BJ (cell line): Measurements from ENCODE around the gene KIAA1671. TPM values are rescaled to one million over a fixed set of nuclear protein-coding genes. Genes with fewer than 3 reads are reported as not detected.

Experiments
- CTCF ChIA-PET: fragments of 350-600 bp; formaldehyde crosslinking; extraction: SDS; loops from one replicate; lab custom pipeline; 2021; ENCODE audit warnings: antibody characterized with exemption, inconsistent platforms; lab: Yijun Ruan, JAX
- POLR2A ChIA-PET: fragments of 300-600 bp; sonication (Branson Sonifier 250); formaldehyde crosslinking; extraction: SDS; loops from one replicate; lab custom pipeline; 2021; ENCODE audit warnings: antibody characterized with exemption; lab: Charles Lee
- DNase-seq: peaks from one replicate; pipeline ENCODE4 v3.0.0-alpha.2; 2011; ENCODE audit warnings: low read depth
- H3K27me3 ChIP-seq: 2 replicates; pipeline ENCODE4 v1.6.0; 2011; ENCODE audit warnings: low read length; ENCODE audit not compliant: control insufficient read depth, insufficient read depth
- H3K36me3 ChIP-seq: 2 replicates; pipeline ENCODE4 v1.5.1; 2011; ENCODE audit warnings: low read length; ENCODE audit not compliant: control insufficient read depth, insufficient read depth
- H3K4me3 ChIP-seq: 2 replicates; pipeline ENCODE4 v1.5.1; 2011; ENCODE audit warnings: low read depth, mild to moderate bottlenecking, control low read depth, low read length
- CTCF ChIP-seq: IDR thresholded peaks from 2 replicates; pipeline ENCODE4 v1.5.1; 2011; ENCODE audit warnings: low read depth, mild to moderate bottlenecking, control low read depth, inconsistent platforms, low read length, moderate library complexity; ENCODE audit not compliant: insufficient read depth
- polyA plus RNA-seq: library from polyadenylated mRNA; depleted of rRNA; stranded (reverse); fragments of >200 nt; gene quantifications from 2 replicates; pipeline ENCODE4 v1.2.3, GENCODE V29; 2011

The KIAA1671 gene
- polyA plus RNA-seq, 1 experiment, result 0.11 TPM

GRCh38 chr22:25205847-25206246 is 253.3 kb downstream of the KIAA1671 start:
- H3K4me3 ChIP-seq, result no peak overlapping the region
- ChIA-PET POLR2A (no interaction called here), CTCF (no interaction called here)
- no peaks in the 10 kb centered on the region; the same call in 1 of the 2 replicates for H3K27me3 ChIP-seq
- no peaks in the 10 kb centered on the region for H3K36me3 ChIP-seq
- TF ChIP-seq CTCF, result no peak
- DNase-seq, result no peak

GRCh38 chr22:25206998-25207397 is 254.5 kb downstream of the KIAA1671 start:
- TF ChIP-seq CTCF, result no peak
- no peaks in the 10 kb centered on the region for H3K36me3 ChIP-seq
- POLR2A ChIA-PET, result no interaction called here
- CTCF ChIA-PET, result no interaction called here
- no peak for DNase-seq
- H3K27me3 ChIP-seq, result no peaks in the 10 kb centered on the region; the same call in 1 of the 2 replicates
- no peak overlapping the region for H3K4me3 ChIP-seq

GRCh38 chr22:25207553-25208157 is 255.1 kb downstream of the KIAA1671 start:
- Histone ChIP-seq H3K27me3 (no peaks in the 10 kb centered on the region; the same call in 1 of the 2 replicates), H3K4me3 (no peak overlapping the region), H3K36me3 (no peaks in the 10 kb centered on the region)
- CTCF ChIA-PET, result no interaction called here
- no peak for TF ChIP-seq CTCF
- DNase-seq, result no peak
- POLR2A ChIA-PET, result no interaction called here

GRCh38 chr22:25208328-25208727 is 255.8 kb downstream of the KIAA1671 start:
- Histone ChIP-seq H3K27me3 (no peaks in the 10 kb centered on the region; the same call in 1 of the 2 replicates), H3K36me3 (no peaks in the 10 kb centered on the region), H3K4me3 (no peak overlapping the region)
- no peak for DNase-seq
- TF ChIP-seq CTCF, result no peak
- ChIA-PET POLR2A (no interaction called here), CTCF (no interaction called here)

- no peak for DNase-seq
- TF ChIP-seq CTCF, result no peak
- no peaks in the 10 kb centered on the region; the same call in 1 of the 2 replicates for H3K27me3 ChIP-seq
- POLR2A ChIA-PET, result no interaction called here
- H3K4me3 ChIP-seq, result no peak overlapping the region
- CTCF ChIA-PET, result no interaction called here
- no peaks in the 10 kb centered on the region for H3K36me3 ChIP-seq
Observed at GRCh38 chr22:25208743-25209505, 256.4 kb downstream of the KIAA1671 start.
